ENCODE measurements around the gene ELOVL3.
A peak's percentile ranks its signal among the peaks of the same experiment; 100 is the strongest.
"Not testable (repeated sequence)": the region's sequence is repeated elsewhere in the genome, so short reads cannot be mapped to it uniquely, and the experiment has no call there.

Gene ELOVL3

DNA sequence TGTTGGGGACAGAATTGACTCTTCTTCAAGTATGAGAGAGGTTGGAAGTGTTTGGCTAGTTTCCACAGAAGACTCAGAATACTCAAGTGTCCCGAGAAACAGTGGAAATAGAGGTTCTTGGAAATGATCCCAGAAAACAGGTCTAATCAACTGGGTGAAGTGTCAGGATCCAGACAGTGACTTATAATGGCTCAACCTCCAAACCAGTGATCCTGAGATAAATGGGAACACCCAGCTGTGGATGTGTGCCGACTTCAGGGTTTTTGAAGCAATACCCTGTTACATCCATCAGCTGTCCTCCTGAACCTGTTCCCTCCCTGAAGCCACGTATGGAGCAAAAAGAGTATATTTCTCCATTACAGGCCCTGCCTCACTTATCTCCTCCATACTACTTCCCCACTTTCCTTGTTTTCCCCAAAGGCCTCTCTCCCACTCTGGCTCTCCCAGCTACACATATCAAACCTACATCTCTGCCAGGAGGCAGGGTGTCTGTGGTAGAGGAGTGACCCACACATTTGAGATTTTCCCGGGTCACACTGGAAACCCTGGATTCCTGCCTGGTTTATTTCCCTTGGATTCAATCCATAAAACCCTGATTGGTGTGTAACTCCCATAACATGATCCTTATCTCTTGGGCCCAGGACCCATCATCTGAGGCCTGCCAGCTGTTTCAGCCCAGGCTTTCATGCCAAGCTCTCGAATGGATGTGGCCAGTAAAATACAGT, 17.6 kb upstream of the ELOVL3 start:
- TF ChIP-seq ZNF274 (IDR thresholded peaks at IDR 0.05; ENCODE audit: low read depth, low read length) = no peak
- H3K4me3 ChIP-seq (ENCODE audit: low read length) = no peak overlapping the region

DNA sequence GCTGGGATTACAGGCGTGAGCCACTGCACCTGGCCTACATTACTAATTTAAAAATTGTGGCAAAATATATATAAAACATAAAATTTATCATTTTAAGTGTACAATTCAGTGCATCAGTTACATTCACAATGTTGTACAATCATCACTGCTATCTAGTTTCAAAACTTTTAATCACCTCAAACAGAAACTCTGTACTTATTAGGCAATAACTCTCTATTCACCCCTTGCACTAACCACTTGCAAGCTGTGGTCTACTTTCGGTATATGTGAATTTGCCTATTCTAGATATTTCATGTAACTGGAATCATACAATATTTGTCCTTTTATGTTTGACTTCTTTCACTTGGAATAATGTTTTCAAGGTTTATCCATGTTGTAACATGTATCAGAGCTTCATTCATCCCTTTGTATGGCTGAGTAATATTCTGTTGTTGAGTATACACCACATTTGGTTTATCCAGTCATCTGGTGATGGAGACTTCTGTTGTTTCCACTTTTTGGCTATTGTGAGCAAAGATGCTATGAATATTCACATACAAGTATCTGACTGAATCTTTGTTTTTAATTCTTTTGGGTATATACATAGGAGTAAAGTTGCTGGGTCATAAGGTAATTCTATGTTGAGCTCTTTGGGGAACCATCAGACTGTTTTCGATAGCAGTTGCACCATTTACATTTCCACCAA, 14.3 kb upstream of the ELOVL3 start:
- TF ChIP-seq ZNF274 (IDR thresholded peaks at IDR 0.05; ENCODE audit: low read depth, low read length) = no peak
- no peak overlapping the region for H3K4me3 ChIP-seq (ENCODE audit: low read length)

DNA sequence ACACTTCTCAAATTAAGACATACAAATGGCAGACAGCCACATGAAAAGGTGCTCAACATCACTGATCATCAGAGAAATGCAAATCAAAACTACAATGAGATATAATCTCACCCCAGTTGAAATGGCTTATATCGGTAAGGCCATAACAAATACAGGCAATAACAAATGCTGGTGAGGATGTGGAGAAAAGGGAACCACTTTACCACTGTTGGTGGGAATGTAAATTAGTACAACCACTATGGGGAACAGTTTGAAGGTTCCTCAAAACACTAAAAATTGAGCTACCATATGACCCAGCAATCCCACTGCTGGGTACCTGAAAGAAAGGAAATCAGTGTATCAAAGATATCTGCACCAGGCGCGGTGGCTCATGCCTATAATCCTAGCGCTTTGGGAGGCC, 12.5 kb upstream of the ELOVL3 start:
- not testable (repeated sequence) for H3K4me3 ChIP-seq (ENCODE audit: low read length)

DNA sequence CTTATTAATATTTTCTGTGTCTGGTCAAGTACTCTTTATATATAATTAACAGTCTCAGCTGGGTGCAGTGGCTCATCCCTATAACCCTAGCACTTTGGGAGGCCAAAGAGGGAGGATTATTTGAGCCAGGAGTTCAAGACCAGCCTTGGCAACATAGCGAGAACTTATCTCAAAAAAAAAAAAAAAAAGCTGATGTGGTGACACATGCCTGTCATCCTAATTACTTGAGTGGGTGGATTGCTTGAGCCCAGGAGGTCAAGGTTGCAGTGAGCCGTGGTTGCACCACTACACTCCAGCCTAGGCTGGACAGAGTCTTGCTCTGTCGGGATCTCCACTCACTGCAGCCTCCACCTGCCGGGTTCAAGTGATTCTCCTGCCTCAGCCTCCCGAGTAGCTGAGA, 6.7 kb upstream of the ELOVL3 start:
- H3K4me3 ChIP-seq (ENCODE audit: low read length) = no peak overlapping the region
- TF ChIP-seq ZNF274 (IDR thresholded peaks at IDR 0.05; ENCODE audit: low read depth, low read length) = no peak

DNA sequence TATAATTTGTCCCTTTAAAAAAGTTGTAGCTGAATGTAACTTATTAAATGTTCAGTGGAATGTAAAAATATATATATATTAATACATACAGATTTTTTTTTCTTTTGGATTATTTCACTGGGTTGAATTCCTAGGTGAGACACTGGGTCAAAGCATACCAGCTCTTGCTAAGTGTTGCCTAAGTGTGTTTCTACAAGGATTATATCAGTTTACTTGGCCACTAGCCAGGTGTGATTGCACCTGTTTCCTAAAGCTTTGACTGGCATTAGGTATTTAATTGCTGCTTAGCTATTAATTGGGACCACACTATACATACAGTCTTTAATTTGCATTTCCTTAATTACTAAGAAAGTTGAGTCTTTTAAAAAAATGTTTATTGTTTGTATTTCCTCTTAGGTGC, 5.5 kb upstream of the ELOVL3 start:
- no peak for TF ChIP-seq ZNF274 (IDR thresholded peaks at IDR 0.05; ENCODE audit: low read depth, low read length)
- no peak overlapping the region for H3K4me3 ChIP-seq (ENCODE audit: low read length)

DNA sequence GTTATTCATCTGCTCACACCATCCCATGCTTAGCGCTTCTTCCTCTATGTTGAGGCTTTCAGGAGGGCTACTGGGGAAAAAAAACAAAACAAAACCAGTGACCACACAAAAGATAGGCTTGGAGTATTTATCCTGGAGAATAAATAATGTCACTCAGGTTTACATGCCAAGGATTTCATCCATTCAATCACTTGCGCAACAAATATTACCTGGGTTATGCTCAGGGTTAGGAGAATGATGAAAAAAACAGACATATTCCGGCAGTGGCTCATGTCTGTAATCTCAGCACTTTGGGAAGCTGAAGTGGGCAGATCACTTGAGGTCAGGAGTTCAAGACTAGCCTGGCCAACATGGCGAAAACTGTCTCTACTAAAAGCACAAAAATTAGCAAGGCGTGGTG, 3.3 kb upstream of the ELOVL3 start:
- TF ChIP-seq ZNF274 (IDR thresholded peaks at IDR 0.05; ENCODE audit: low read depth, low read length) = no peak
- H3K4me3 ChIP-seq (ENCODE audit: low read length) = no peak overlapping the region

DNA sequence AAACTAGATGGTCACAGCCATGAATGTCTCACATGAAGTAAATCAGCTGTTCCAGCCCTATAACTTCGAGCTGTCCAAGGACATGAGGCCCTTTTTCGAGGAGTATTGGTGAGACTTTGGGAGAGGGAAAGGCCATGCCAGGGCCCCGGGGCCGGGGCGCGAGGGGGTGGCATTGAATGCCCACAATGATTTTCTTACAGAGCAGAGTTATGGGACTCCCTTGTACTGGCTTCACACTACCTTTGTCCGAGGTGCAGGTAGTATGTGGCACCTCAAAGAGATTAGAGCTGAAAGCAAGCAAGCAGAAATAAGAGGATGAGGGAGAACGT, 407 bp downstream of the ELOVL3 start:
- TF ChIP-seq ZNF274 (IDR thresholded peaks at IDR 0.05; ENCODE audit: low read depth, low read length) = no peak
- H3K4me3 ChIP-seq (ENCODE audit: low read length) = no peak overlapping the region; the same call in 1 of the 2 replicates

DNA sequence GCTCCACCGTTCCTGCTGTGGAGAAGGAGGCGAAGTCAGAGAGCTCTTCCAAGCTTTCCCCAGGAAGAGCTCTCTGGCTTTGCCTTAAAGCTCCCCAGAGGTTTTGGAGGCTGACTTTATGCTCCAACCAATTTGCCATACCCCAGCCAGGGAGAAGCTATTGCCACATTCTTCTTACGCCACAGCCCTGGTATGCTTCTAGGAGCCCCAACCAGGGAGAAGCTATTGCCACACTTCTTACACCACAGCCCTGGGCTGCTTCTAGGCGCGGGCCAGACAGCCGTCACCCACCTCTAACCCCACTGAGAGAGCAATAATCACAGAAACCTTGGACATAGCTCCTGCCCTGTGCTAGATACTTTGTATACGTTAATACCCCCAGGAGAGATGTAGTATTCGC, 951 bp downstream of the ELOVL3 start:
- no peak for TF ChIP-seq ZNF274 (IDR thresholded peaks at IDR 0.05; ENCODE audit: low read depth, low read length)
- no peak overlapping the region for H3K4me3 ChIP-seq (ENCODE audit: low read length)

DNA sequence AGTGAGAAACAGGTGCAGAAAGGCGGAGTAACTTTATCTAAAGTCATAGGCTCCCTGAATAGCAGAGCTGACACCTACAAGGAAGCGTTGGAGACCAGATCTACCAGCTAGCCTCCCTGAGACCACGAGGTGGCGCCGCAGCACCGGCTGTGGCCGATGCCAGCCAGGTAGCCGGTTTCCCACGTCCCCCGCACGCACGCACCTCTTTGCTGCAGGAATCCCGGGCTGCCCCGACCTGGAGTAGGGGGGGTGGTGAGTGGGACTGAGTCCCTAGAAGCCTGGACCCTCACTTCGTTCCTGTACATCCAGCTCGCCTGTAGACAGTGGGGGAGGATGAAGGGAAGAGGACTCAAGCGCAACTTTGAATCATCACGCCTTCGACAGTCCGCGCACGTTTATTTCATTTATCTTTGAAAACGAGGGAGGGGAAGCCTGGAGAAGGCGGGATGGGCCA, 3.7 kb downstream of the ELOVL3 start:
- no peak overlapping the region; the same call in 1 of the 2 replicates for H3K4me3 ChIP-seq (ENCODE audit: low read length)
- no peak for TF ChIP-seq ZNF274 (IDR thresholded peaks at IDR 0.05; ENCODE audit: low read depth, low read length)

DNA sequence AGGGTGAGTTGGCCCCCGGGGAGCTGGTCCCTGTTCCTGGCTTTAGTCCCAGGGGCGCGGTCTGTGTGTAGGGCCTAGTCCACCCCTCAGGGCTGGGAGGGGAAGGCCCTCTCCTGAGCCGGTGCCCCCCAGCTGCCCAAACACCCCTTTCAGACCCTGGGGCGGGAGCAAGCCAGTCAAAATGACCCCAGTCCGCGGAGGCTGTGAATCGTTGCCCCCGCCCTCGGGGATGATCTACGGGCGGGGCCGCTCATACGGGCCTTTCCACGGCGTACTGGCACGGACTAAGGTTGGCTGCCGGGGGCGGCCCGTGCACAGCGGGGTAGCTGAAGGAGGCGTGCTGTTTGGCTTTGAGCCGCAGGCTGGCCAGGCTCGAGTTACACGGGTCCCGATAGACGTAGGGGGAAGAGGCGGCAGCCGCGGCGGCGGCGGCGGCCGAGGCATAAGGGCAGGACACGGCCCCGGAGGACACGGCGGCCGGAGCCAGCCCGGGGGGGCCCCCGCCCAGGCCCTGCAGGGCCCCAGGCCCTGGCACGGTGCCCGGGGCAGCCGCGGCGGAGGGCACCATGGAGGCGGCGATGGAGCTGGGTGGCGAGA, 4.3 kb downstream of the ELOVL3 start:
- no peak for TF ChIP-seq ZNF274 (IDR thresholded peaks at IDR 0.05; ENCODE audit: low read depth, low read length)
- H3K4me3 ChIP-seq (ENCODE audit: low read length) = peak overlapping the region; percentile 43; the same call in 1 of the 2 replicates

DNA sequence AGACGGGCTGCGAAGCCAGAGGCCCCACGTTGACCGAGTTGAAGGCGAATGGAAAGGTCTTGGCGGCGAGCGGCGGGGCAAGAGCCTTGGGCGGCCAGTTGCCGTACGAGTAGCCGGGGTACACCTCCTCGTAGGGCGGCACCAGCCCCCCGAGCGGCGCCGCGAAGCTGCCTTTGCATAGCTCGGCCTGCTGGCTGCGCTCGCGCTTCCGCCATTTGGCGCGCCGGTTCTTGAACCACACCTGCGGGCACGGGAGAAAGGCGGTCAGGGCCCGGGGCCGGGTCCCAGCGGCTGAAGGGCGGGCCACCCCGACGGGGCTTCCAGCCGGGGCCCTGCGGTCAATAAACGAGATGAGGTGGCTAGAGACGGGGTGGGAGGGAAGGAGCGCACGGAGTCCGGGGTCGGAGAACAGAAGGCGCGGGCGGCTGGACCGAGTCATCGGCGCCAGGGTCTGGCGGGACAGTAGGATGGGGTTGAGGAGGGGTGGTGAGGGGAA, 4.8 kb downstream of the ELOVL3 start:
- no peak for TF ChIP-seq ZNF274 (IDR thresholded peaks at IDR 0.05; ENCODE audit: low read depth, low read length)
- peak overlapping the region; percentile 43; the same call in 1 of the 2 replicates for H3K4me3 ChIP-seq (ENCODE audit: low read length)

DNA sequence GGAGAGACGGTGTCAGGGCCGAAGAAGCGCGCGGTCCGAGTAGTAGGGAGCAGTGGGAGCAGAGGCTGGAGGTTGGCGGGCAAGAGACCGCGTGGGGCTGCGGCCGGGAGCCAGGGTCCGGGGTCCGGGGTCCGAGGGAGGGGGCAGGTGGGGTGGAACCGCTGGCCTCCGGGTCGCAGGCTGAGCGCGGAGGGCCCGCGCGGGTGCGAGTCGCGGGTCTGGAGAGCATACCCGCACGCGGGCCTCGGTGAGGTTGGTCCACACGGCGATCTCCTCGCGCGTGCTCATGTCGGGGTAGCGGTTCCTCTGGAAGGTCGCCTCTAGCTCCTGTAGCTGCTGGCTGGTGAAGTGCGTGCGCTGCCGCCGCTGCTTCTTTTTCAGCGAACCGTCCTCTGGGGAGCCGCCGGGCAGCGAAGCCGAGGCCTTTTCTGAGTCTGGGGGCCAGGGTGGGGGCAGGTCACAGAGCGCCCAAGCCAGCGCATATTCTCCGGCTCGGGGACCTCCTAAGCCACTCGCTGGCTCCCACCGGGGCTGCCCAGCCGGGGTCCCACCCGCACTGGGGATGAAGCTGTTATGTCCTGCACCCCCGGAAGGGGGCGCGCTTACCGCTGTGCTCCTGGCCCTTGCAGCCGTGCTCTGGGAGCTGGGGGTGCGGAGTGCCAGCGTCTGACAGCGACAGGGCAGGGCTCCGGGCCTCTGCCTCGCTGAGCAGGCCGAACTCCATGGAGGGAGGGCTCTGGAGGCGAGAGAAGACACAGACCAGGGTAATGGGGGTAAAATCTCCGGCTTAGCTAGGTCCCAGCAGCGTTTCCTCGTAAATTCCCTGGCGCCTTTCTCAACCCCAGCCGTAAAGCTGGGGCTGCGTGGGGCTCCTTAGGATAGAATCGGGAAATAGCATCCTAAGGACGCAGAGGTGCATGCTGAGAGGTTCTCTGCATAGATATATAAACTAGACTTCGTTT, 5.5 kb downstream of the ELOVL3 start:
- H3K4me3 ChIP-seq (ENCODE audit: low read length) = peak overlapping the region; percentile 43; the same call in 1 of the 2 replicates
- no peak for TF ChIP-seq ZNF274 (IDR thresholded peaks at IDR 0.05; ENCODE audit: low read depth, low read length)

DNA sequence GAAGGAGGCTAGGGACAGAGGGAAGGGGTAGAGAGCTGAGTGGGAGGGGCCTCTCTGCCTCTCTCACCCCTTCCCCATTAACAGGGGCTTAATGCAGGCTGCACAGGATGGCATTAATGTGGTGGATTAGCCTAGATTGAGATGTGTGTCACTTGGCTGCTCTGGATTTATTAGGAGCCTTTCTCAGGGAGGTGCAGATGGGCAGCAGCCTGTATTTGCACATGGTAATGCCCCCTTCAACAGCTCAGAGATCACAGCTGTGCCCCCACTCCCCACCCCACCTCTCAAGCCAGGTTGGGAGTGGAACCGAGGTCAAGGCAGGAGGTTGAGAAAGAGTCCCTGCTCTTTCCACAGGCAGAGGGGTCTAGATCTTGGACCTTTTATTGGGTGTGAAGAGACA, 7.9 kb downstream of the ELOVL3 start:
- H3K4me3 ChIP-seq (ENCODE audit: low read length) = no peak overlapping the region
- TF ChIP-seq ZNF274 (IDR thresholded peaks at IDR 0.05; ENCODE audit: low read depth, low read length) = no peak
